GM12891 (cell line): Measurements from ENCODE around the gene TBX18.

Source experiments
- POLR2A ChIP-seq: IDR thresholded peaks from 2 replicates; pipeline ENCODE4 v1.6.1; 2011; ENCODE audit warnings: low read depth, low read length, control low read depth
- POLR2AphosphoS5 ChIP-seq: IDR thresholded peaks from 2 replicates; pipeline ENCODE4 v1.6.1; 2011; ENCODE audit warnings: low read depth, low read length, control low read depth
- SPI1 ChIP-seq: IDR thresholded peaks from 2 replicates; pipeline ENCODE4 v1.6.1; 2011; ENCODE audit warnings: low read depth, low read length, control low read depth
- TAF1 ChIP-seq: IDR thresholded peaks from 2 replicates; pipeline ENCODE4 v1.6.1; 2011; ENCODE audit warnings: low read depth, low read length, control low read depth

DNA sequence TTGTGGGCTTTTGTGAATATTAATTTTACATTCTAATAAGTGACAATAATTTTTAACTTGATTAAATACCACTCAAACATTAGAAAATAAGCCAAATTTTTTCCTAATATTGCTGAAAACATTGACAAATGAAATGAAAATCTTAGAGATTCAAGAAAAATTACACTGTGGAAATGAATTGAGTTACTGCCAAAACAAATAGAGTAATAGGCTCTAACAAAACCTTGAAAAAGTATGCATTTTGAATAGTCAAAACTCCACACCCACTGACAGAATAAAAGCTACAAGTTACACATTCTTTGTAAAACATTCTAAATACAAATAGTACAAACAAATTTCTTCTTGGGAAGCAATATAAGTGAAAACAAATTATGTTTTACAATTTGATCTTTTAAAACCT is 5.9 kb downstream of the TBX18 start:
- no peak for TF ChIP-seq POLR2A
- no peak for TF ChIP-seq POLR2AphosphoS5
- TF ChIP-seq TAF1: no peak
- no peak for TF ChIP-seq SPI1
